HepG2 (cell line): ENCODE measurements around the gene AKAP8. TPM values are rescaled to one million over a fixed set of nuclear protein-coding genes. Genes with fewer than 3 reads are reported as not detected.
A peak's percentile ranks its signal among the peaks of the same experiment; 100 is the strongest.

Experiments used
- GTF3A ChIP-seq: sonication (generic); formaldehyde crosslinking; conservative IDR thresholded peaks from 2 replicates; pipeline ENCODE4 v1.4.0; 2020; ENCODE audit warnings: mild to moderate bottlenecking, missing genetic modification reagents
- HES4 ChIP-seq: sonication (generic); formaldehyde crosslinking; IDR thresholded peaks from 2 replicates; pipeline ENCODE4 v1.9.0; 2021; ENCODE audit warnings: mild to moderate bottlenecking, missing genetic modification reagents, borderline replicate concordance
- NR3C1 ChIP-seq: sonication (generic); formaldehyde crosslinking; IDR thresholded peaks from 2 replicates; pipeline ENCODE4 v1.4.0; 2020; ENCODE audit warnings: missing genetic modification reagents
- PAX8 ChIP-seq: sonication (generic); formaldehyde crosslinking; IDR thresholded peaks from 2 replicates; pipeline ENCODE4 v1.8.0; 2022; ENCODE audit warnings: mild to moderate bottlenecking, missing genetic modification reagents, borderline replicate concordance
- POLR2AphosphoS5 ChIP-seq: IDR thresholded peaks from 2 replicates; pipeline ENCODE4 v1.6.1; 2012; ENCODE audit warnings: low read depth, low read length
- SNRNP70 ChIP-seq: fragments of 200-400 bp; formaldehyde crosslinking; IDR thresholded peaks from 2 replicates; pipeline ENCODE4 v1.6.1; 2017; ENCODE audit warnings: mild to moderate bottlenecking, low read depth, low read length, moderate library complexity
- TCF12 ChIP-seq, 2 experiments: fragments of 450-650 bp in 1 of 2; sonication (generic) in 1 of 2; formaldehyde crosslinking in 1 of 2; IDR thresholded peaks; 2 replicates each; pipeline versions ENCODE4 v1.6.1 to v1.8.0; 2017 to 2022; ENCODE audit warnings: antibody characterized with exemption in 1 of 2, mild to moderate bottlenecking in 1 of 2, missing genetic modification reagents in 1 of 2, moderate library complexity in 1 of 2
- U2AF1 ChIP-seq: fragments of 200-400 bp; formaldehyde crosslinking; optimal IDR thresholded peaks from 2 replicates; pipeline ENCODE3; 2017; ENCODE audit warnings: mild to moderate bottlenecking, low read depth, low read length
- ZFP37 ChIP-seq: sonication (generic); formaldehyde crosslinking; IDR thresholded peaks from 2 replicates; pipeline ENCODE4 v1.4.0; 2020; ENCODE audit warnings: missing genetic modification reagents, borderline replicate concordance
- ZFP82 ChIP-seq: sonication (generic); formaldehyde crosslinking; IDR thresholded peaks from 2 replicates; pipeline ENCODE4 v1.5.1; 2020; ENCODE audit warnings: mild to moderate bottlenecking, missing genetic modification reagents, borderline replicate concordance
- ZNF589 ChIP-seq: sonication (generic); formaldehyde crosslinking; conservative IDR thresholded peaks from 2 replicates; pipeline ENCODE4 v1.8.0; 2022; ENCODE audit warnings: mild to moderate bottlenecking, moderate library complexity, missing genetic modification reagents
- ZNF724P ChIP-seq: sonication (generic); formaldehyde crosslinking; IDR thresholded peaks from 2 replicates; pipeline ENCODE4 v1.8.0; 2022; ENCODE audit warnings: missing genetic modification reagents, borderline replicate concordance
- ZNF792 ChIP-seq: IDR thresholded peaks from 2 replicates; pipeline ENCODE4 v1.6.1; 2016
- polyA plus RNA-seq, 8 experiments: library from polyadenylated mRNA; depleted of rRNA in 3 of 8; stranded (reverse) in 7 of 8; unstranded in 1 of 8; fragments of >200 nt; fragmentation: Illumina TruSeq in 4 of 8; extraction: Trizol in 4 of 8; gene quantifications; 2 replicates each; pipeline versions ENCODE4 v1.2.1 to v1.2.3, GENCODE V29; 2011 to 2016; ENCODE audit warnings: low read depth in 4 of 8, missing spikeins in 1 of 8, mixed read lengths in 1 of 8; ENCODE audit not compliant: insufficient read depth in 1 of 8
- total RNA-seq, 5 experiments: library from RNA; depleted of rRNA; stranded (reverse); fragments of >200 nt; fragmentation: Illumina TruSeq; extraction: Trizol; gene quantifications; 2 replicates each; pipeline ENCODE4 v1.2.3, GENCODE V29; 2016; ENCODE audit warnings: low read depth in 1 of 5
- TF ChIP-seq, protein P1 (sequence below): sonication (generic); formaldehyde crosslinking; IDR thresholded peaks from 2 replicates; pipeline ENCODE4 v1.4.0; 2020; ENCODE audit warnings: missing genetic modification reagents
- TF ChIP-seq, protein P2 (sequence below): sonication (generic); formaldehyde crosslinking; IDR thresholded peaks from 2 replicates; pipeline ENCODE4 v1.4.0; 2020; ENCODE audit warnings: missing genetic modification reagents, borderline replicate concordance
- TF ChIP-seq, protein P3 (sequence below): sonication (generic); formaldehyde crosslinking; IDR thresholded peaks from 2 replicates; pipeline ENCODE4 v1.4.0; 2020; ENCODE audit warnings: missing genetic modification reagents
- TF ChIP-seq, protein P4 (sequence below): sonication (generic); formaldehyde crosslinking; IDR thresholded peaks from 2 replicates; pipeline ENCODE4 v1.4.0; 2020; ENCODE audit warnings: missing genetic modification reagents, borderline replicate concordance

AKAP8 gene
- total and polyA plus RNA-seq, 2 of the 13 experiments (the other 11 are each of a cell fraction or from before 2014, with no cell fraction given): 15.9 to 22.1 TPM

DNA sequence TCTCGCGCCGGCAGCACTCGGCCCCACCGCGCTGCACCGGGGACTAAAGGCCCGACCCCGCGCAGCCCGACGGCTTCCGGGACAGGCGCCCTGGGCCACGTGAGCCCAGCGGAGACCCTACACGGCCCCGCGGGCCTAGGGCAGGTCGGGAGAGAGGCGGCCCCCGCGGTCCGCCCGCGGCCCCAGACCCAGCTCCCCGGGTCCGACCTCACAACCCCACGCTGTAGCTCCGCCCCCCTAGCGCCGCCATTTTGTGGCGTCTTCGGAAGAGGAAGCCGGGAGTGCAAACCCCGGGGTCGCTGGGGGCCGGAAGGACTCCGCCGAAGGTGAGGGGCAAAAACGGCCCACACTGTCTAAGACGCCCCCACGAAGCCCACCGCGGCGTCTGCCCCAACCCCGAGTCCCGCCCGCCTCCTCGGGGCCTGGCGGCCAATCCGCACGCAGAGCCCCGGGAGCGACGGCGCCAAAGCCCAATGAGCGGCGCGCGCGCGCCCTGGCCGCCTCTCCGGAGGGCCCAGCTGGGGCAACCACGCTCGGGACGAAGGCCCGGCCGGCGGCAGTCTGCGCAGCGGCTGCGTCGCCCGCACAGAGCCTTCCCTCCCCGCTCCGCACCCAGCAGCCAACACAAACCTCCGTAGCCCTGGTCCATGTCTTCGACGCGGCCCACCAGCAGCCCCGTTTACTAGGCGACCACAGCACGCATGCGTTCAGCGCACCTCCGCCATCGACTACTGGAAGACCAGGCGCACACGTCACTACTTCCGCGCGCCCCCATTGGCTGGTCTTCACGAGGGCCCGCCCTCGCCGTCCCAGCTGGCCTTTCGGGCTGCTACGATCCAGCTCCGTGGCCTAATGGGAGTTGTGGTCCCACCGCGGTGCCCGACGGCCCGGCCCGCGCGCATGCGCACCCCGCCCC is at the start of gene AKAP8 (continued):
- TF ChIP-seq, protein P1, sequence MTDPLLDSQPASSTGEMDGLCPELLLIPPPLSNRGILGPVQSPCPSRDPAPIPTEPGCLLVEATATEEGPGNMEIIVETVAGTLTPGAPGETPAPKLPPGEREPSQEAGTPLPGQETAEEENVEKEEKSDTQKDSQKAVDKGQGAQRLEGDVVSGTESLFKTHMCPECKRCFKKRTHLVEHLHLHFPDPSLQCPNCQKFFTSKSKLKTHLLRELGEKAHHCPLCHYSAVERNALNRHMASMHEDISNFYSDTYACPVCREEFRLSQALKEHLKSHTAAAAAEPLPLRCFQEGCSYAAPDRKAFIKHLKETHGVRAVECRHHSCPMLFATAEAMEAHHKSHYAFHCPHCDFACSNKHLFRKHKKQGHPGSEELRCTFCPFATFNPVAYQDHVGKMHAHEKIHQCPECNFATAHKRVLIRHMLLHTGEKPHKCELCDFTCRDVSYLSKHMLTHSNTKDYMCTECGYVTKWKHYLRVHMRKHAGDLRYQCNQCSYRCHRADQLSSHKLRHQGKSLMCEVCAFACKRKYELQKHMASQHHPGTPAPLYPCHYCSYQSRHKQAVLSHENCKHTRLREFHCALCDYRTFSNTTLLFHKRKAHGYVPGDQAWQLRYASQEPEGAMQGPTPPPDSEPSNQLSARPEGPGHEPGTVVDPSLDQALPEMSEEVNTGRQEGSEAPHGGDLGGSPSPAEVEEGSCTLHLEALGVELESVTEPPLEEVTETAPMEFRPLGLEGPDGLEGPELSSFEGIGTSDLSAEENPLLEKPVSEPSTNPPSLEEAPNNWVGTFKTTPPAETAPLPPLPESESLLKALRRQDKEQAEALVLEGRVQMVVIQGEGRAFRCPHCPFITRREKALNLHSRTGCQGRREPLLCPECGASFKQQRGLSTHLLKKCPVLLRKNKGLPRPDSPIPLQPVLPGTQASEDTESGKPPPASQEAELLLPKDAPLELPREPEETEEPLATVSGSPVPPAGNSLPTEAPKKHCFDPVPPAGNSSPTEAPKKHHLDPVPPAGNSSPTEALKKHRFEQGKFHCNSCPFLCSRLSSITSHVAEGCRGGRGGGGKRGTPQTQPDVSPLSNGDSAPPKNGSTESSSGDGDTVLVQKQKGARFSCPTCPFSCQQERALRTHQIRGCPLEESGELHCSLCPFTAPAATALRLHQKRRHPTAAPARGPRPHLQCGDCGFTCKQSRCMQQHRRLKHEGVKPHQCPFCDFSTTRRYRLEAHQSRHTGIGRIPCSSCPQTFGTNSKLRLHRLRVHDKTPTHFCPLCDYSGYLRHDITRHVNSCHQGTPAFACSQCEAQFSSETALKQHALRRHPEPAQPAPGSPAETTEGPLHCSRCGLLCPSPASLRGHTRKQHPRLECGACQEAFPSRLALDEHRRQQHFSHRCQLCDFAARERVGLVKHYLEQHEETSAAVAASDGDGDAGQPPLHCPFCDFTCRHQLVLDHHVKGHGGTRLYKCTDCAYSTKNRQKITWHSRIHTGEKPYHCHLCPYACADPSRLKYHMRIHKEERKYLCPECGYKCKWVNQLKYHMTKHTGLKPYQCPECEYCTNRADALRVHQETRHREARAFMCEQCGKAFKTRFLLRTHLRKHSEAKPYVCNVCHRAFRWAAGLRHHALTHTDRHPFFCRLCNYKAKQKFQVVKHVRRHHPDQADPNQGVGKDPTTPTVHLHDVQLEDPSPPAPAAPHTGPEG: peak; percentile 73; the same call in 1 of the 2 replicates
- TF ChIP-seq TCF12 (IDR thresholded peaks at IDR 0.05) (no peak), TCF12 (CRISPR knock-in tag; IDR thresholded peaks at IDR 0.05) (0 out of 2 replicates have a peak, but pooled peaks have one; percentile 35), POLR2AphosphoS5 (peak; percentile 89), ZNF792 (CRISPR knock-in tag) (peak; percentile 19; the same call in 1 of the 2 replicates), ZNF724P (CRISPR knock-in tag) (peak; percentile 39; the same call in 1 of the 2 replicates), U2AF1 (no peak), SNRNP70 (no peak), ZFP82 (CRISPR knock-in tag) (no peak; the same call in 1 of the 2 replicates), NR3C1 (CRISPR knock-in tag) (no peak), GTF3A (CRISPR knock-in tag) (no peak), ZFP37 (CRISPR knock-in tag) (no peak), ZNF589 (CRISPR knock-in tag) (no peak; the same call in 1 of the 2 replicates), PAX8 (0 out of 2 replicates have a peak, but pooled peaks have one; percentile 7), HES4 (no peak; the same call in 1 of the 2 replicates)
- TF ChIP-seq, protein P2, sequence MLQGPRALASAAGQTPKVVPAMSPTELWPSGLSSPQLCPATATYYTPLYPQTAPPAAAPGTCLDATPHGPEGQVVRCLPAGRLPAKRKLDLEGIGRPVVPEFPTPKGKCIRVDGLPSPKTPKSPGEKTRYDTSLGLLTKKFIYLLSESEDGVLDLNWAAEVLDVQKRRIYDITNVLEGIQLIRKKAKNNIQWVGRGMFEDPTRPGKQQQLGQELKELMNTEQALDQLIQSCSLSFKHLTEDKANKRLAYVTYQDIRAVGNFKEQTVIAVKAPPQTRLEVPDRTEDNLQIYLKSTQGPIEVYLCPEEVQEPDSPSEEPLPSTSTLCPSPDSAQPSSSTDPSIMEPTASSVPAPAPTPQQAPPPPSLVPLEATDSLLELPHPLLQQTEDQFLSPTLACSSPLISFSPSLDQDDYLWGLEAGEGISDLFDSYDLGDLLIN (CRISPR knock-in tag): 0 out of 2 replicates have a peak, but pooled peaks have one; percentile 21
- TF ChIP-seq, protein P3, sequence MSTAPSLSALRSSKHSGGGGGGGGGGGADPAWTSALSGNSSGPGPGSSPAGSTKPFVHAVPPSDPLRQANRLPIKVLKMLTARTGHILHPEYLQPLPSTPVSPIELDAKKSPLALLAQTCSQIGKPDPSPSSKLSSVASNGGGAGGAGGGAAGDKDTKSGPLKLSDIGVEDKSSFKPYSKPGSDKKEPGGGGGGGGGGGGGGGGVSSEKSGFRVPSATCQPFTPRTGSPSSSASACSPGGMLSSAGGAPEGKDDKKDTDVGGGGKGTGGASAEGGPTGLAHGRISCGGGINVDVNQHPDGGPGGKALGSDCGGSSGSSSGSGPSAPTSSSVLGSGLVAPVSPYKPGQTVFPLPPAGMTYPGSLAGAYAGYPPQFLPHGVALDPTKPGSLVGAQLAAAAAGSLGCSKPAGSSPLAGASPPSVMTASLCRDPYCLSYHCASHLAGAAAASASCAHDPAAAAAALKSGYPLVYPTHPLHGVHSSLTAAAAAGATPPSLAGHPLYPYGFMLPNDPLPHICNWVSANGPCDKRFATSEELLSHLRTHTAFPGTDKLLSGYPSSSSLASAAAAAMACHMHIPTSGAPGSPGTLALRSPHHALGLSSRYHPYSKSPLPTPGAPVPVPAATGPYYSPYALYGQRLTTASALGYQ: no peak
- TF ChIP-seq, protein P4, sequence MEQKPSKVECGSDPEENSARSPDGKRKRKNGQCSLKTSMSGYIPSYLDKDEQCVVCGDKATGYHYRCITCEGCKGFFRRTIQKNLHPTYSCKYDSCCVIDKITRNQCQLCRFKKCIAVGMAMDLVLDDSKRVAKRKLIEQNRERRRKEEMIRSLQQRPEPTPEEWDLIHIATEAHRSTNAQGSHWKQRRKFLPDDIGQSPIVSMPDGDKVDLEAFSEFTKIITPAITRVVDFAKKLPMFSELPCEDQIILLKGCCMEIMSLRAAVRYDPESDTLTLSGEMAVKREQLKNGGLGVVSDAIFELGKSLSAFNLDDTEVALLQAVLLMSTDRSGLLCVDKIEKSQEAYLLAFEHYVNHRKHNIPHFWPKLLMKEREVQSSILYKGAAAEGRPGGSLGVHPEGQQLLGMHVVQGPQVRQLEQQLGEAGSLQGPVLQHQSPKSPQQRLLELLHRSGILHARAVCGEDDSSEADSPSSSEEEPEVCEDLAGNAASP (CRISPR knock-in tag): 0 out of 2 replicates have a peak, but pooled peaks have one; percentile 23
